PC-3 (cell line): ENCODE measurements around the gene KLHDC9. TPM values are rescaled to one million over a fixed set of nuclear protein-coding genes. Genes with fewer than 3 reads are reported as not detected.

Experiments
- ATAC-seq: fragments of 200-7000 bp; cut with Tn5 transposase; 2 replicates; pipeline ENCODE4 v1.9.1; 2020; ENCODE audit warnings: mild to moderate bottlenecking, moderate library complexity
- BruUV-seq: library from RNA; stranded (reverse); fragments of 400-500 nt; replicated peaks from 2 replicates; lab custom pipeline; 2021; lab: Mats Ljungman, UMichigan
- CTCF ChIA-PET: fragments of 300-600 bp; sonication (Branson Sonifier 250); formaldehyde crosslinking; loops from one replicate; lab custom pipeline; 2022; ENCODE audit warnings: antibody characterized with exemption; lab: Charles Lee
- POLR2A ChIA-PET: fragments of 300-600 bp; sonication (Branson Sonifier 250); formaldehyde crosslinking; loops from one replicate; lab custom pipeline; 2022; ENCODE audit warnings: antibody characterized with exemption; ENCODE audit not compliant: unreplicated experiment; lab: Charles Lee
- DNase-seq: peaks from one replicate; pipeline ENCODE4 v3.0.0-alpha.2; 2015
- H2AFZ ChIP-seq: fragments of 300-600 bp; sonication (generic); 2 replicates; pipeline ENCODE4 v1.6.0; 2016; ENCODE audit warnings: antibody characterized with exemption, low read length
- H3F3A ChIP-seq: fragments of 300-600 bp; sonication (generic); one replicate; pipeline ENCODE4 v1.6.0; 2017; ENCODE audit warnings: antibody characterized with exemption, low read length, control low read depth, mild to moderate bottlenecking; ENCODE audit not compliant: unreplicated experiment
- H3K27ac ChIP-seq: fragments of 300-600 bp; sonication (generic); 2 replicates; pipeline ENCODE4 v1.5.1; 2016; ENCODE audit warnings: mild to moderate bottlenecking, low read length
- H3K27me3 ChIP-seq: fragments of 300-600 bp; sonication (generic); 2 replicates; pipeline ENCODE4 v1.6.1; 2016; ENCODE audit warnings: low read length, mixed read lengths
- H3K36me3 ChIP-seq: fragments of 300-600 bp; sonication (generic); 2 replicates; pipeline ENCODE4 v1.6.1; 2016; ENCODE audit warnings: low read depth, mixed run types, low read length, mixed read lengths
- H3K4me1 ChIP-seq: fragments of 300-600 bp; sonication (generic); 2 replicates; pipeline ENCODE4 v1.5.1; 2016; ENCODE audit warnings: low read length; ENCODE audit not compliant: insufficient read depth
- H3K4me2 ChIP-seq: fragments of 300-600 bp; sonication (generic); 2 replicates; pipeline ENCODE4 v1.6.0; 2016; ENCODE audit warnings: low read length
- H3K4me3 ChIP-seq: fragments of 300-600 bp; sonication (generic); 2 replicates; pipeline ENCODE4 v1.5.1; 2016; ENCODE audit warnings: mild to moderate bottlenecking, low read length, mixed read lengths
- H3K79me2 ChIP-seq: fragments of 300-600 bp; sonication (generic); 2 replicates; pipeline ENCODE4 v1.6.1; 2017; ENCODE audit warnings: low read length, mixed read lengths
- H3K9ac ChIP-seq: fragments of 300-600 bp; sonication (generic); 2 replicates; pipeline ENCODE4 v1.6.0; 2016; ENCODE audit warnings: mild to moderate bottlenecking, low read length
- H3K9me2 ChIP-seq: fragments of 300-600 bp; sonication (generic); replicated peaks from 2 replicates; pipeline ENCODE4 v1.6.1; 2016; ENCODE audit warnings: mixed run types, low read length, mixed read lengths
- H3K9me3 ChIP-seq: fragments of 300-600 bp; sonication (generic); 2 replicates; pipeline ENCODE4 v1.6.1; 2016; ENCODE audit warnings: low read length, mixed read lengths
- H4K20me1 ChIP-seq: fragments of 300-600 bp; sonication (generic); 2 replicates; pipeline ENCODE4 v1.6.1; 2016; ENCODE audit warnings: low read length, mixed read lengths
- CTCF ChIP-seq: fragments of 300-600 bp; sonication (generic); conservative IDR thresholded peaks from 2 replicates; pipeline ENCODE4 v1.5.1; 2017; ENCODE audit warnings: antibody characterized with exemption, low read depth, mild to moderate bottlenecking, low read length
- EZH2 ChIP-seq: fragments of 300-600 bp; sonication (generic); IDR thresholded peaks from one replicate; pipeline ENCODE4 v1.6.1; 2017; ENCODE audit warnings: antibody characterized with exemption, mild to moderate bottlenecking, low read length; ENCODE audit not compliant: unreplicated experiment
- EZH2phosphoT487 ChIP-seq: fragments of 300-600 bp; sonication (generic); IDR thresholded peaks from 2 replicates; pipeline ENCODE4 v1.6.1; 2018; ENCODE audit warnings: mild to moderate bottlenecking, antibody characterized with exemption, low read length, borderline replicate concordance
- intact Hi-C: fragments of 100-400 bp; cut with micrococcal nuclease; formaldehyde crosslinking; loops from 2 replicates; pipeline ENCODE4 v1.9.0; 2023
- total RNA-seq: library from RNA; depleted of rRNA; stranded (reverse); fragments of >200 nt; gene quantifications from 2 replicates; pipeline ENCODE4 v1.2.3, GENCODE V29; 2014

Gene KLHDC9
- total RNA-seq, 1 experiment from 2014 or later = 3.2 TPM

DNA sequence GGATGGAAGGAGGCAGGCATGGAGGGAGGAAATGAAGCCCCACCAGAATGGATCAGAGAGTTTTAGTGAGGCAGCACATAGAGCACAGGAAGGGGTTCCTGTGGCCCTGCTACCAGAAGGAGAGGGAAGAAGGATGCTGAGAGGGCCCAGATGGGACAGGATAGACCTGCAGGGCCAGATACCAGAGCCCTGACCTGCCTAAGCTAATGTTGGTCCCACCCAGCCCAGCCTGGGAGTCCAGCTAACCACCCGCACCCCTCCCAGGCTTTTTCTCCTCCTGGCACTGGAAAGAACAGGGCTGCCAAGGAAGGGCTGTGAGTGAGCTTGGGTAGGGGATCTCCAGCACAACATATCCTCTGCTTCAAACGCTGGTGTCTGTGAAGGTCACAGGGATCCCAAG lies 15.7 kb upstream of the KLHDC9 start:
- POLR2A ChIA-PET = no interaction called here
- H3F3A ChIP-seq = no peaks in the 10 kb centered on the region
- CTCF ChIA-PET = no interaction called here
- 0 out of 2 replicates have a peak, but pooled peaks cover 10% of the 10 kb centered on the region for H3K79me2 ChIP-seq
- no peaks in the 10 kb centered on the region for H4K20me1 ChIP-seq
- intact Hi-C loops = no loop called here
- no peaks in the 10 kb centered on the region for H3K9me3 ChIP-seq
- no TSS peak for BruUV-seq
- H3K9ac ChIP-seq = peak overlapping the region; percentile 34; the same call in 1 of the 2 replicates
- H3K27me3 ChIP-seq = no peaks in the 10 kb centered on the region
- H2AFZ ChIP-seq = no peak overlapping the region
- ATAC-seq (no peak), DNase-seq (peak; percentile 44)
- peaks cover 61% of the 10 kb centered on the region for H3K4me1 ChIP-seq
- H3K4me3 ChIP-seq = no peak overlapping the region; the same call in 1 of the 2 replicates
- H3K36me3 ChIP-seq = no peaks in the 10 kb centered on the region
- no peaks in the 10 kb centered on the region for H3K9me2 ChIP-seq
- peak overlapping the region; percentile 74 for H3K4me2 ChIP-seq
- H3K27ac ChIP-seq = peak overlapping the region; percentile 77
- TF ChIP-seq CTCF (no peak), EZH2phosphoT487 (no peak), EZH2 (no peak)

DNA sequence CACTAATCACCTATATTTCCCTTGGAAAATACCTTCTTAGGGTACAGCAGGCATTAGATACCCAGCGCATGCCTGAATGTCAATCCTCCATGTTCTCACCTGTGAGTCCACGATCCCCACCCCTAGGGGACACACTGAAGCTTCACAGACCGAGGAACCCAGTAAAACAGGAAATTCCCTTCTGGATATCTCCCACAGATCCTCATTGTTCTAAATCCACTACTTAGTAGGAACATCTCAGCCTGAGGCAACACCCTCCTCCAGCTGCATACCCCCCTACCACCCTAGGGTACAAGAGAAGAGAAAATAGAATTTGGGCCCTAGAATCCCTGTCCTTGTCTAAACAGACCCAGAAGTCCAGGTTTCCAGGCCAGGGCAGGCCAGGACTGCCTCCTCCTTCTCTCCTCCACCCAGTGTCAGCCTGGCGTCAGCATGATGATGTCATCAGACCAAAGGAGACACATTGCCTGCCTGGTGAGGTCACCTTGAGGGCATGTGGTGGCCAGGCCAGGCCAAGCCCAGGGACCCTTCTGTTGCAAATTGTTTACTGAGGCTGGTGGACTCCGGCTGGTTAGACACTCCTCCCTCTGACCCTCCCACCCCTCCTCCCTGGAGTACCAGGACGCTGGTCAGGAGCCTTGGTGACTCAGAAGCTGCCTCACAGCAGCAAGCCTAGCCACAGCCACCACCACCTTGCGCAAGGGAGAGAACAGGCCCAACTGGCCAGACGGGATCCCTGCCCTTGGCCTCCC lies 15.0 kb upstream of the KLHDC9 start:
- intact Hi-C loops = no loop called here
- peaks cover 68% of the 10 kb centered on the region for H3K4me1 ChIP-seq
- no peaks in the 10 kb centered on the region for H3K27me3 ChIP-seq
- no peaks in the 10 kb centered on the region for H4K20me1 ChIP-seq
- DNase-seq = peak; percentile 99
- no peaks in the 10 kb centered on the region for H3K36me3 ChIP-seq
- H3K79me2 ChIP-seq = peaks cover 17% of the 10 kb centered on the region
- H3K9me3 ChIP-seq = no peaks in the 10 kb centered on the region
- peak overlapping the region; percentile 29; the same call in 1 of the 2 replicates for H3K4me3 ChIP-seq
- no peak for TF ChIP-seq CTCF
- no peak for TF ChIP-seq EZH2phosphoT487
- no peak for TF ChIP-seq EZH2
- ChIA-PET POLR2A (interaction anchor here (0.6 kb wide), 1 partner anchor 83 kb away, joined by 4 read pairs; the partner anchor contains the start of gene PPOX), CTCF (interaction anchor here (0.6 kb wide), 1 partner anchor 299 kb away, joined by 5 read pairs; no protein-coding TSS in a partner anchor)
- peak overlapping the region; percentile 74 for H3K4me2 ChIP-seq
- H2AFZ ChIP-seq = peak overlapping the region; percentile 14; the same call in 1 of the 2 replicates
- H3F3A ChIP-seq = no peaks in the 10 kb centered on the region
- H3K9ac ChIP-seq = peak overlapping the region; percentile 34
- BruUV-seq = no TSS peak
- H3K9me2 ChIP-seq = no peaks in the 10 kb centered on the region
- ATAC-seq = peak; percentile 91
- peak overlapping the region; percentile 77 for H3K27ac ChIP-seq
